SK-N-SH (cell line): Measurements from ENCODE around the gene ABCB1. TPM values are rescaled to one million over a fixed set of nuclear protein-coding genes. Genes with fewer than 3 reads are reported as not detected.

Source experiments
- CTCF ChIA-PET: fragments of 300-600, 350-600 bp; formaldehyde crosslinking; extraction: SDS; loops from one replicate; lab custom pipeline; 2021; lab: Yijun Ruan, JAX
- POLR2A ChIA-PET: fragments of 350-600 bp; sonication (Branson Sonifier 250); formaldehyde crosslinking; extraction: SDS; loops from one replicate; lab custom pipeline; 2020; ENCODE audit warnings: antibody characterized with exemption, inconsistent platforms; lab: Yijun Ruan, JAX
- DNase-seq: peaks from one replicate; pipeline ENCODE4 v3.0.0; 2012
- H2AFZ ChIP-seq: fragments of 200-600 bp; sonication (generic); 2 replicates; pipeline ENCODE4 v1.8.1; 2016; ENCODE audit warnings: antibody characterized with exemption, mild to moderate bottlenecking, low read depth
- H3F3A ChIP-seq: fragments of 200-600 bp; sonication (generic); replicated peaks from 2 replicates; pipeline ENCODE3; 2016; ENCODE audit warnings: antibody characterized with exemption, mild to moderate bottlenecking; ENCODE audit not compliant: insufficient read depth
- H3K27ac ChIP-seq, 2 experiments: fragments of 200-500 bp in 1 of 2; fragments of 200-600 bp in 1 of 2; sonication (Bioruptor generic) in 1 of 2; sonication (generic), shearing (Covaris generic) in 1 of 2; 2 replicates each; pipeline versions ENCODE4 v1.5.1 to v1.6.1; 2014 to 2016; ENCODE audit warnings: low read depth in 2 of 2, inconsistent platforms in 1 of 2, low read length in 1 of 2, mild to moderate bottlenecking in 1 of 2, mixed read lengths in 1 of 2
- H3K27me3 ChIP-seq: fragments of 200-600 bp; sonication (generic), shearing (Covaris generic); 2 replicates; pipeline ENCODE4 v1.6.1; 2016; ENCODE audit warnings: mixed run types; ENCODE audit not compliant: insufficient read depth
- H3K36me3 ChIP-seq, 2 experiments: fragments of 200-500 bp in 1 of 2; fragments of 200-600 bp in 1 of 2; sonication (Bioruptor generic) in 1 of 2; sonication (generic) in 1 of 2; replicated peaks in 1 of 2; 2 replicates each; pipeline versions ENCODE3 to v1.5.1; 2014 to 2016; ENCODE audit warnings: low read length in 1 of 2, mild to moderate bottlenecking in 1 of 2; ENCODE audit not compliant: insufficient read depth in 2 of 2, control insufficient read depth in 1 of 2
- H3K4me1 ChIP-seq, 2 experiments: fragments of 200-500 bp in 1 of 2; fragments of 200-600 bp in 1 of 2; sonication (Bioruptor generic) in 1 of 2; sonication (generic), shearing (Covaris generic) in 1 of 2; 2 replicates each; pipeline versions ENCODE4 v1.5.1 to v1.6.1; 2014 to 2016; ENCODE audit warnings: low read depth in 1 of 2, low read length in 1 of 2, mixed run types in 1 of 2; ENCODE audit not compliant: insufficient read depth in 2 of 2, control insufficient read depth in 1 of 2
- H3K4me2 ChIP-seq: fragments of 200-600 bp; sonication (generic), shearing (Covaris generic); 2 replicates; pipeline ENCODE4 v1.6.1; 2017; ENCODE audit warnings: mixed run types
- H3K4me3 ChIP-seq, 2 experiments: fragments of 200-500 bp in 1 of 2; fragments of 200-600 bp in 1 of 2; sonication (Bioruptor generic) in 1 of 2; sonication (generic), shearing (Covaris generic) in 1 of 2; 2 replicates each; pipeline versions ENCODE4 v1.5.1 to v1.8.1; 2014 to 2016; ENCODE audit warnings: low read depth in 2 of 2, inconsistent platforms in 1 of 2, low read length in 1 of 2, mild to moderate bottlenecking in 1 of 2, mixed read lengths in 1 of 2, moderate library complexity in 1 of 2
- H3K79me2 ChIP-seq: fragments of 200-600 bp; sonication (generic); 2 replicates; pipeline ENCODE4 v1.8.1; 2017; ENCODE audit warnings: mild to moderate bottlenecking; ENCODE audit not compliant: insufficient read depth
- H3K9ac ChIP-seq: fragments of 200-600 bp; sonication (generic); 2 replicates; pipeline ENCODE4 v1.6.1; 2017; ENCODE audit warnings: mixed run types
- H3K9me2 ChIP-seq: fragments of 200-600 bp; sonication (generic); 2 replicates; pipeline ENCODE4 v1.6.1; 2017; ENCODE audit warnings: mixed run types
- H3K9me3 ChIP-seq: fragments of 200-600 bp; sonication (generic); 2 replicates; pipeline ENCODE4 v1.6.1; 2017; ENCODE audit warnings: mixed run types, mild to moderate bottlenecking, moderate library complexity
- H4K20me1 ChIP-seq: fragments of 200-600 bp; sonication (generic); 2 replicates; pipeline ENCODE4 v1.6.1; 2017; ENCODE audit warnings: mild to moderate bottlenecking, mixed run types; ENCODE audit not compliant: insufficient read depth
- ELF1 ChIP-seq: IDR thresholded peaks from 2 replicates; pipeline ENCODE4 v1.4.0; 2012
- EP300 ChIP-seq, 2 experiments: IDR thresholded peaks; 2 replicates each; pipeline versions ENCODE4 v1.4.0 to v1.6.1; 2012; ENCODE audit warnings: borderline replicate concordance in 1 of 2, low read depth in 1 of 2, low read length in 1 of 2
- EZH2phosphoT487 ChIP-seq: fragments of 200-600 bp; sonication (generic); IDR thresholded peaks from 2 replicates; pipeline ENCODE4 v1.6.1; 2017; ENCODE audit warnings: low read depth, mixed run types, mild to moderate bottlenecking, antibody characterized with exemption, moderate library complexity, borderline replicate concordance
- FOXJ3 ChIP-seq: sonication (generic); formaldehyde crosslinking; IDR thresholded peaks from 2 replicates; pipeline ENCODE4 v1.5.1; 2020; ENCODE audit warnings: mild to moderate bottlenecking, missing genetic modification reagents
- GABPA ChIP-seq: IDR thresholded peaks from 2 replicates; pipeline ENCODE4 v1.4.0; 2012; ENCODE audit warnings: low read depth, mild to moderate bottlenecking
- GATA2 ChIP-seq: sonication (generic); formaldehyde crosslinking; IDR thresholded peaks from 2 replicates; pipeline ENCODE4 v1.5.0; 2020; ENCODE audit warnings: mild to moderate bottlenecking, missing genetic modification reagents
- MAX ChIP-seq: IDR thresholded peaks from 2 replicates; pipeline ENCODE4 v1.4.0; 2012; ENCODE audit warnings: low read depth
- MEF2A ChIP-seq: IDR thresholded peaks from 2 replicates; pipeline ENCODE4 v1.4.0; 2012; ENCODE audit warnings: low read depth, borderline replicate concordance
- NFIC ChIP-seq: IDR thresholded peaks from 2 replicates; pipeline ENCODE4 v1.4.0; 2012; ENCODE audit warnings: borderline replicate concordance
- POLR2AphosphoS5 ChIP-seq: IDR thresholded peaks from 2 replicates; pipeline ENCODE4 v1.6.1; 2012; ENCODE audit warnings: low read depth, low read length
- RAD21 ChIP-seq: IDR thresholded peaks from 2 replicates; pipeline ENCODE4 v1.6.1; 2012; ENCODE audit warnings: mild to moderate bottlenecking, low read length
- RCOR1 ChIP-seq: fragments of 150-350 bp; IDR thresholded peaks from 2 replicates; pipeline ENCODE4 v1.6.1; 2017; ENCODE audit warnings: antibody characterized with exemption, low read length
- SIN3A ChIP-seq: IDR thresholded peaks from 2 replicates; pipeline ENCODE4 v1.6.1; 2012; ENCODE audit warnings: low read depth, mild to moderate bottlenecking, low read length, moderate library complexity, borderline replicate concordance
- SMC3 ChIP-seq: IDR thresholded peaks from 2 replicates; pipeline ENCODE4 v1.6.1; 2012; ENCODE audit warnings: low read depth, low read length, improper control_type of control experiment
- TCF12 ChIP-seq: IDR thresholded peaks from 2 replicates; pipeline ENCODE4 v1.4.0; 2012
- USF2 ChIP-seq: fragments of 150-350 bp; IDR thresholded peaks from 2 replicates; pipeline ENCODE4 v1.6.1; 2017; ENCODE audit warnings: antibody characterized with exemption, low read length, low read depth, borderline replicate concordance
- YY1 ChIP-seq: IDR thresholded peaks from 2 replicates; pipeline ENCODE4 v1.4.0; 2012; ENCODE audit warnings: low read depth, mild to moderate bottlenecking
- WGBS: methylation state at CpG from one replicate; pipeline ENCODE4 v1.1.6; 2017; ENCODE audit warnings: low lambda C conversion rate; 5-methylcytosine and 5-hydroxymethylcytosine counted together
- polyA plus RNA-seq, 3 experiments: library from polyadenylated mRNA; depleted of rRNA; stranded (reverse); fragments of >200 nt; gene quantifications; 2 replicates each; pipeline ENCODE4 v1.2.3, GENCODE V29; 2012
- TF ChIP-seq, protein P1 (sequence below): fragments of 150-350 bp; IDR thresholded peaks from 2 replicates; pipeline ENCODE4 v1.6.1; 2016; ENCODE audit warnings: mild to moderate bottlenecking, low read depth, low read length
- TF ChIP-seq, protein P2 (sequence below): IDR thresholded peaks from 2 replicates; pipeline ENCODE4 v1.6.1; 2012; ENCODE audit warnings: mild to moderate bottlenecking, low read depth, low read length, moderate library complexity
- TF ChIP-seq, protein P3 (sequence below): IDR thresholded peaks from 2 replicates; pipeline ENCODE4 v1.4.0; 2012; ENCODE audit warnings: low read depth, borderline replicate concordance

Gene ABCB1
- polyA plus RNA-seq, 1 of the 3 experiments (the other 2 are of a cell fraction) = 2.0 TPM

- WGBS = 69% methylated on average over 14 of the region's 14 CpGs
- no peaks in the 10 kb centered on the region for H4K20me1 ChIP-seq
Measured at GRCh38 chr7:87474533-87475358, 125.9 kb downstream of the ABCB1 start.

GRCh38 chr7:87473986-87474385 lies 126.7 kb downstream of the ABCB1 start:
- no peaks in the 10 kb centered on the region for H3K9me2 ChIP-seq
- no peak overlapping the region for H3K4me3 ChIP-seq
- no peak overlapping the region for H2AFZ ChIP-seq
- H4K20me1 ChIP-seq = no peaks in the 10 kb centered on the region
- no peaks in the 10 kb centered on the region for H3F3A ChIP-seq
- H3K9ac ChIP-seq = no peak overlapping the region
- H3K9me3 ChIP-seq = no peaks in the 10 kb centered on the region
- H3K79me2 ChIP-seq = no peaks in the 10 kb centered on the region
- CTCF ChIA-PET = interaction anchor here (0.6 to 1.4 kb wide), 4 partner anchors 17 to 319 kb away, joined by 3 to 5 read pairs (median 4); no protein-coding TSS in a partner anchor
- H3K4me2 ChIP-seq = no peak overlapping the region
- 68% methylated on average over 2 of the region's 2 CpGs for WGBS
- H3K36me3 ChIP-seq = no peaks in the 10 kb centered on the region
- H3K27ac ChIP-seq = no peak overlapping the region
- peaks cover 14% of the 10 kb centered on the region for H3K27me3 ChIP-seq
- POLR2A ChIA-PET = interaction anchor here (1.3 kb wide), 1 partner anchor 127 kb away, joined by 3 read pairs; the partner anchor contains the start of gene ABCB1
- H3K4me1 ChIP-seq = peaks cover 0 to 14% of the 10 kb centered on the region in 2 experiments; a peak in 1 of 4 replicates
- no peak for DNase-seq
- TF ChIP-seq, protein P1, sequence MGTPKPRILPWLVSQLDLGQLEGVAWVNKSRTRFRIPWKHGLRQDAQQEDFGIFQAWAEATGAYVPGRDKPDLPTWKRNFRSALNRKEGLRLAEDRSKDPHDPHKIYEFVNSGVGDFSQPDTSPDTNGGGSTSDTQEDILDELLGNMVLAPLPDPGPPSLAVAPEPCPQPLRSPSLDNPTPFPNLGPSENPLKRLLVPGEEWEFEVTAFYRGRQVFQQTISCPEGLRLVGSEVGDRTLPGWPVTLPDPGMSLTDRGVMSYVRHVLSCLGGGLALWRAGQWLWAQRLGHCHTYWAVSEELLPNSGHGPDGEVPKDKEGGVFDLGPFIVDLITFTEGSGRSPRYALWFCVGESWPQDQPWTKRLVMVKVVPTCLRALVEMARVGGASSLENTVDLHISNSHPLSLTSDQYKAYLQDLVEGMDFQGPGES = no peak
- TF ChIP-seq TCF12 (no peak), FOXJ3 (CRISPR knock-in tag) (no peak), SIN3A (no peak), GABPA (no peak), EZH2phosphoT487 (no peak)
- TF ChIP-seq, protein P2, sequence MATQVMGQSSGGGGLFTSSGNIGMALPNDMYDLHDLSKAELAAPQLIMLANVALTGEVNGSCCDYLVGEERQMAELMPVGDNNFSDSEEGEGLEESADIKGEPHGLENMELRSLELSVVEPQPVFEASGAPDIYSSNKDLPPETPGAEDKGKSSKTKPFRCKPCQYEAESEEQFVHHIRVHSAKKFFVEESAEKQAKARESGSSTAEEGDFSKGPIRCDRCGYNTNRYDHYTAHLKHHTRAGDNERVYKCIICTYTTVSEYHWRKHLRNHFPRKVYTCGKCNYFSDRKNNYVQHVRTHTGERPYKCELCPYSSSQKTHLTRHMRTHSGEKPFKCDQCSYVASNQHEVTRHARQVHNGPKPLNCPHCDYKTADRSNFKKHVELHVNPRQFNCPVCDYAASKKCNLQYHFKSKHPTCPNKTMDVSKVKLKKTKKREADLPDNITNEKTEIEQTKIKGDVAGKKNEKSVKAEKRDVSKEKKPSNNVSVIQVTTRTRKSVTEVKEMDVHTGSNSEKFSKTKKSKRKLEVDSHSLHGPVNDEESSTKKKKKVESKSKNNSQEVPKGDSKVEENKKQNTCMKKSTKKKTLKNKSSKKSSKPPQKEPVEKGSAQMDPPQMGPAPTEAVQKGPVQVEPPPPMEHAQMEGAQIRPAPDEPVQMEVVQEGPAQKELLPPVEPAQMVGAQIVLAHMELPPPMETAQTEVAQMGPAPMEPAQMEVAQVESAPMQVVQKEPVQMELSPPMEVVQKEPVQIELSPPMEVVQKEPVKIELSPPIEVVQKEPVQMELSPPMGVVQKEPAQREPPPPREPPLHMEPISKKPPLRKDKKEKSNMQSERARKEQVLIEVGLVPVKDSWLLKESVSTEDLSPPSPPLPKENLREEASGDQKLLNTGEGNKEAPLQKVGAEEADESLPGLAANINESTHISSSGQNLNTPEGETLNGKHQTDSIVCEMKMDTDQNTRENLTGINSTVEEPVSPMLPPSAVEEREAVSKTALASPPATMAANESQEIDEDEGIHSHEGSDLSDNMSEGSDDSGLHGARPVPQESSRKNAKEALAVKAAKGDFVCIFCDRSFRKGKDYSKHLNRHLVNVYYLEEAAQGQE = no peak

More at GRCh38 chr7:87474533-87475358, 125.9 kb downstream of the ABCB1 start:
- H3K4me2 ChIP-seq = no peak overlapping the region; the same call in 1 of the 2 replicates
- no peaks in the 10 kb centered on the region for H3K9me3 ChIP-seq
- POLR2A ChIA-PET = interaction anchor here (1.3 kb wide), 1 partner anchor 126 kb away, joined by 3 read pairs; the partner anchor contains the start of gene ABCB1
- H3F3A ChIP-seq = no peaks in the 10 kb centered on the region
- no peak overlapping the region for H3K27ac ChIP-seq
- peaks cover 0 to 14% of the 10 kb centered on the region in 2 experiments; a peak in 1 of 4 replicates for H3K4me1 ChIP-seq
- H3K27me3 ChIP-seq = peaks cover 14% of the 10 kb centered on the region
- no peaks in the 10 kb centered on the region for H3K79me2 ChIP-seq
- TF ChIP-seq YY1 = no peak
- no peak for TF ChIP-seq POLR2AphosphoS5
- TF ChIP-seq, protein P3, sequence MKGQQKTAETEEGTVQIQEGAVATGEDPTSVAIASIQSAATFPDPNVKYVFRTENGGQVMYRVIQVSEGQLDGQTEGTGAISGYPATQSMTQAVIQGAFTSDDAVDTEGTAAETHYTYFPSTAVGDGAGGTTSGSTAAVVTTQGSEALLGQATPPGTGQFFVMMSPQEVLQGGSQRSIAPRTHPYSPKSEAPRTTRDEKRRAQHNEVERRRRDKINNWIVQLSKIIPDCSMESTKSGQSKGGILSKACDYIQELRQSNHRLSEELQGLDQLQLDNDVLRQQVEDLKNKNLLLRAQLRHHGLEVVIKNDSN = no peak
- no peak for TF ChIP-seq SIN3A
- no peak for TF ChIP-seq RAD21
- no peak for TF ChIP-seq SMC3
- TF ChIP-seq ELF1 = no peak
- TF ChIP-seq FOXJ3 (CRISPR knock-in tag) = no peak
- TF ChIP-seq TCF12 = no peak
- TF ChIP-seq RCOR1 = no peak
- TF ChIP-seq MEF2A = no peak
- TF ChIP-seq NFIC = no peak
- no peak for TF ChIP-seq MAX
- no peak; a peak in 1 of 4 replicates for TF ChIP-seq EP300 (IDR thresholded peaks at IDR 0.05; ENCODE audit: borderline replicate concordance in 1 of 2, low read depth in 1 of 2, low read length in 1 of 2)
- no peak for TF ChIP-seq GATA2 (CRISPR knock-in tag)
- no peak for TF ChIP-seq USF2
- TF ChIP-seq, all 33 proteins: peak for 0
- H3K9ac ChIP-seq = no peak overlapping the region
- peak; percentile 35 for DNase-seq
- no peaks in the 10 kb centered on the region for H3K9me2 ChIP-seq
- H3K4me3 ChIP-seq = peak overlapping the region; percentile 36 to 51; a peak in 2 of 4 replicates
- no peaks in the 10 kb centered on the region for H3K36me3 ChIP-seq
- CTCF ChIA-PET = interaction anchor here (0.6 to 1.4 kb wide), 4 partner anchors 18 to 319 kb away, joined by 3 to 5 read pairs (median 4); no protein-coding TSS in a partner anchor
- H2AFZ ChIP-seq = peak overlapping the region; percentile 48; the same call in 1 of the 2 replicates
